Fibroblast of mammary gland (primary cell): ENCODE results near the gene GRAMD4.

Source experiments
- DNase-seq: peaks from one replicate; pipeline ENCODE4 v3.0.0-alpha.2; 2010; ENCODE audit warnings: low read depth
- H3K4me3 ChIP-seq: 2 replicates; pipeline ENCODE4 v1.5.1; 2011; ENCODE audit warnings: low read depth, mild to moderate bottlenecking, low read length, moderate library complexity; ENCODE audit not compliant: control insufficient read depth
- CTCF ChIP-seq: conservative IDR thresholded peaks from 2 replicates; pipeline ENCODE4 v1.5.1; 2011; ENCODE audit warnings: low read depth, low read length, inconsistent platforms; ENCODE audit not compliant: control insufficient read depth, insufficient read depth

The GRAMD4 gene

GRCh38 chr22:46726986-46727317, 106.8 kb downstream of the GRAMD4 start:
- no peak overlapping the region for H3K4me3 ChIP-seq
- no peak for TF ChIP-seq CTCF
- DNase-seq = no peak

GRCh38 chr22:46727813-46728364, 107.7 kb downstream of the GRAMD4 start:
- H3K4me3 ChIP-seq = no peak overlapping the region
- no peak for TF ChIP-seq CTCF
- no peak for DNase-seq

GRCh38 chr22:46728470-46728869, 108.3 kb downstream of the GRAMD4 start:
- TF ChIP-seq CTCF = no peak
- H3K4me3 ChIP-seq = no peak overlapping the region
- DNase-seq = no peak
